H9 (cell line): ENCODE data around the gene SEMA3F. TPM values are rescaled to one million over a fixed set of nuclear protein-coding genes. Genes with fewer than 3 reads are reported as not detected.

Experiments used
- DNase-seq: peaks from one replicate; pipeline ENCODE4 v3.0.0-alpha.2; 2017
- H2AFZ ChIP-seq: one replicate; pipeline ENCODE4 v1.6.1; 2013; ENCODE audit warnings: mild to moderate bottlenecking, low read length, control low read depth, moderate library complexity
- H2AK5ac ChIP-seq: 2 replicates; pipeline ENCODE4 v1.6.1; 2013; ENCODE audit warnings: low read length, control low read depth, mixed read lengths; ENCODE audit not compliant: insufficient read length
- H2BK120ac ChIP-seq: one replicate; pipeline ENCODE4 v1.6.1; 2013; ENCODE audit warnings: low read depth, mild to moderate bottlenecking, low read length, control low read depth, inconsistent platforms; ENCODE audit not compliant: poor library complexity, severe bottlenecking
- H2BK12ac ChIP-seq: 2 replicates; pipeline ENCODE4 v1.6.1; 2013; ENCODE audit warnings: low read length, control low read depth, mixed read lengths, low read depth; ENCODE audit not compliant: insufficient read length
- H2BK15ac ChIP-seq: 2 replicates; pipeline ENCODE4 v1.6.1; 2013; ENCODE audit warnings: low read depth, low read length, control low read depth
- H2BK20ac ChIP-seq: one replicate; pipeline ENCODE4 v1.6.1; 2013; ENCODE audit warnings: low read depth, mild to moderate bottlenecking, low read length, control low read depth, inconsistent platforms; ENCODE audit not compliant: poor library complexity, severe bottlenecking
- H2BK5ac ChIP-seq: 2 replicates; pipeline ENCODE4 v1.6.1; 2013; ENCODE audit warnings: low read length, control low read depth, mixed read lengths; ENCODE audit not compliant: insufficient read length
- H3K14ac ChIP-seq: 2 replicates; pipeline ENCODE4 v1.6.1; 2013; ENCODE audit warnings: low read length, control low read depth; ENCODE audit not compliant: insufficient read depth
- H3K18ac ChIP-seq: 2 replicates; pipeline ENCODE4 v1.6.1; 2013; ENCODE audit warnings: low read depth, mild to moderate bottlenecking, mixed read lengths, low read length, control low read depth; ENCODE audit not compliant: insufficient read length
- H3K23ac ChIP-seq: 2 replicates; pipeline ENCODE4 v1.6.1; 2013; ENCODE audit warnings: low read length, control low read depth, mixed read lengths, low read depth; ENCODE audit not compliant: insufficient read length
- H3K23me2 ChIP-seq: 2 replicates; pipeline ENCODE4 v1.6.1; 2013; ENCODE audit warnings: low read depth, mild to moderate bottlenecking, mixed read lengths, low read length, control low read depth; ENCODE audit not compliant: insufficient read length, poor library complexity, severe bottlenecking
- H3K27ac ChIP-seq: 2 replicates; pipeline ENCODE4 v1.5.1; 2013; ENCODE audit warnings: low read length, control low read depth, mixed read lengths, low read depth; ENCODE audit not compliant: insufficient read length
- H3K27me3 ChIP-seq: 2 replicates; pipeline ENCODE4 v1.6.1; 2013; ENCODE audit warnings: low read length, control low read depth, inconsistent platforms; ENCODE audit not compliant: insufficient read depth
- H3K4ac ChIP-seq: 2 replicates; pipeline ENCODE4 v1.6.1; 2013; ENCODE audit warnings: low read depth, mild to moderate bottlenecking, control low read depth, inconsistent platforms, low read length, moderate library complexity
- H3K4me1 ChIP-seq: 2 replicates; pipeline ENCODE4 v1.6.1; 2013; ENCODE audit warnings: low read length, control low read depth, inconsistent platforms; ENCODE audit not compliant: insufficient read depth
- H3K4me2 ChIP-seq: 2 replicates; pipeline ENCODE4 v1.6.1; 2013; ENCODE audit warnings: low read length, control low read depth, mixed read lengths; ENCODE audit not compliant: insufficient read length, insufficient read depth
- H3K56ac ChIP-seq: 2 replicates; pipeline ENCODE4 v1.6.1; 2013; ENCODE audit warnings: low read depth, mild to moderate bottlenecking, mixed read lengths, low read length, control low read depth; ENCODE audit not compliant: insufficient read length
- H3K79me1 ChIP-seq: 2 replicates; pipeline ENCODE4 v1.6.1; 2013; ENCODE audit warnings: low read depth, mild to moderate bottlenecking, moderate library complexity, low read length, control low read depth, inconsistent platforms; ENCODE audit not compliant: insufficient read depth, poor library complexity, severe bottlenecking
- H3K79me2 ChIP-seq: 2 replicates; pipeline ENCODE4 v1.6.1; 2013; ENCODE audit warnings: low read length, control low read depth, inconsistent platforms; ENCODE audit not compliant: insufficient read depth
- H3K9ac ChIP-seq: 2 replicates; pipeline ENCODE4 v1.6.1; 2013; ENCODE audit warnings: low read length, control low read depth, mixed read lengths; ENCODE audit not compliant: insufficient read length; ENCODE audit errors: extremely low read depth
- H3K9me3 ChIP-seq: one replicate; pipeline ENCODE4 v1.6.1; 2013; ENCODE audit warnings: low read depth, low read length, inconsistent platforms; ENCODE audit not compliant: control insufficient read depth
- H3T11ph ChIP-seq: one replicate; pipeline ENCODE4 v1.6.1; 2013; ENCODE audit warnings: mild to moderate bottlenecking, low read length, control low read depth, inconsistent platforms
- H4K20me1 ChIP-seq: one replicate; pipeline ENCODE4 v1.6.1; 2013; ENCODE audit not compliant: control insufficient read depth, insufficient read length, insufficient read depth
- H4K5ac ChIP-seq: 2 replicates; pipeline ENCODE4 v1.6.1; 2013; ENCODE audit warnings: low read depth, mild to moderate bottlenecking, mixed read lengths, low read length, control low read depth; ENCODE audit not compliant: insufficient read length
- H4K8ac ChIP-seq: replicated peaks from 2 replicates; pipeline ENCODE4 v1.6.1; 2013; ENCODE audit warnings: low read length, control low read depth, mixed read lengths, low read depth; ENCODE audit not compliant: insufficient read length
- H4K91ac ChIP-seq: 2 replicates; pipeline ENCODE4 v1.6.1; 2013; ENCODE audit warnings: low read depth, mild to moderate bottlenecking, moderate library complexity, mixed read lengths, low read length, control low read depth; ENCODE audit not compliant: insufficient read length
- H3K27ac Mint-ChIP-seq, 3 experiments: 2 replicates in 2 of 3; 3 replicates in 1 of 3; pipeline ENCODE4 v1.8.0; 2020 to 2021; ENCODE audit warnings: mixed read lengths in 3 of 3, mild to moderate bottlenecking in 1 of 3, moderate library complexity in 1 of 3
- H3K27me3 Mint-ChIP-seq: 2 replicates; pipeline ENCODE4 v1.8.0; 2021; ENCODE audit warnings: low read depth, mild to moderate bottlenecking, moderate library complexity, mixed read lengths
- H3K36me3 Mint-ChIP-seq, 3 experiments: 2 replicates in 2 of 3; 3 replicates in 1 of 3; pipeline ENCODE4 v1.8.0; 2020 to 2021; ENCODE audit warnings: low read depth in 3 of 3, mixed read lengths in 3 of 3; ENCODE audit not compliant: insufficient read depth in 1 of 3
- H3K4me1 Mint-ChIP-seq, 2 experiments: 2 replicates each; pipeline ENCODE4 v1.8.0; 2020; ENCODE audit warnings: mixed read lengths in 2 of 2
- H3K4me3 Mint-ChIP-seq, 2 experiments: 2 replicates in 1 of 2; 3 replicates in 1 of 2; pipeline ENCODE4 v1.8.0; 2020 to 2021; ENCODE audit warnings: mild to moderate bottlenecking in 2 of 2, mixed read lengths in 2 of 2, moderate library complexity in 1 of 2
- H3K9me3 Mint-ChIP-seq, 2 experiments: 2 replicates in 1 of 2; 3 replicates in 1 of 2; pipeline ENCODE4 v1.8.0; 2020; ENCODE audit warnings: mild to moderate bottlenecking in 2 of 2, mixed read lengths in 2 of 2, moderate library complexity in 1 of 2
- CTCF ChIP-seq: fragments of 200-600 bp; sonication (generic); conservative IDR thresholded peaks from 3 replicates; pipeline ENCODE4 v1.8.0; 2021; ENCODE audit warnings: antibody characterized with exemption, mild to moderate bottlenecking
- WGBS: extraction: QIAGEN DNeasy Blood & Tissue Kit; methylation state at CpG from one replicate; pipeline ENCODE4 v1.1.7; 2013; ENCODE audit warnings: missing lambda C conversion rate, low lambda C conversion rate, mixed read lengths; ENCODE audit not compliant: insufficient read length; ENCODE audit errors: extremely low coverage; 5-methylcytosine and 5-hydroxymethylcytosine counted together
- total RNA-seq: library from RNA; stranded (reverse); gene quantifications from 2 replicates; pipeline ENCODE4 v1.2.1, GENCODE V29; 2021

The SEMA3F gene
- total RNA-seq, 1 experiment from 2014 or later, result 14.3 TPM

GRCh38 chr3:50213373-50213772, 58.2 kb downstream of the SEMA3F start:
- Histone ChIP-seq H2BK20ac (no peak overlapping the region), H3K27me3 (no peaks in the 10 kb centered on the region), H3K9me3 (no peaks in the 10 kb centered on the region), H2AFZ (no peak overlapping the region), H2BK120ac (no peak overlapping the region), H2AK5ac (no peak overlapping the region), H2BK12ac (no peak overlapping the region), H3K18ac (no peak overlapping the region), H4K91ac (no peak overlapping the region), H3K23ac (no peak overlapping the region), H3K9ac (no peak overlapping the region), H4K8ac (no peak overlapping the region), H3K79me2 (no peaks in the 10 kb centered on the region), H3K27ac (no peak overlapping the region), H2BK5ac (no peak overlapping the region), H3K56ac (no peak overlapping the region), H3K4ac (no peak overlapping the region), H3K4me1 (no peaks in the 10 kb centered on the region), H3K4me2 (no peak overlapping the region), H4K5ac (no peak overlapping the region), H3K79me1 (no peaks in the 10 kb centered on the region), H4K20me1 (peaks cover 3% of the 10 kb centered on the region), H3K23me2 (no peaks in the 10 kb centered on the region), H3K14ac (no peak overlapping the region), H2BK15ac (no peak overlapping the region), H3T11ph (no peak overlapping the region)
- no peak overlapping the region for H3K27ac Mint-ChIP-seq
- DNase-seq, result no peak
- H3K36me3 Mint-ChIP-seq, result no peaks in the 10 kb centered on the region
- peaks cover 25 to 28% of the 10 kb centered on the region in 2 experiments for H3K4me1 Mint-ChIP-seq
- peaks cover 6% of the 10 kb centered on the region for H3K27me3 Mint-ChIP-seq
- no peak for TF ChIP-seq CTCF
- no peaks in the 10 kb centered on the region; a peak in 1 of 5 replicates for H3K9me3 Mint-ChIP-seq
- no CpG with 5 or more reads among the region's 12 CpGs for WGBS
- no peak overlapping the region for H3K4me3 Mint-ChIP-seq
